Loucy (cell line): ENCODE results near the gene PRR22.

Source experiments
- CTCF ChIP-seq: fragments of 200-600 bp; sonication (generic); conservative IDR thresholded peaks from 2 replicates; pipeline ENCODE4 v1.5.1; 2014; ENCODE audit warnings: mild to moderate bottlenecking, antibody characterized with exemption, low read length
- EZH2phosphoT487 ChIP-seq: fragments of 200-600 bp; IDR thresholded peaks from 2 replicates; pipeline ENCODE4 v1.6.1; 2018; ENCODE audit warnings: antibody characterized with exemption, mild to moderate bottlenecking, moderate library complexity, borderline replicate concordance

GRCh38 chr19:5749505-5749904 lies 35.0 kb downstream of the PRR22 start:
- no peak for TF ChIP-seq CTCF
- no peak for TF ChIP-seq EZH2phosphoT487
